ENCODE data around the gene TARM1.
"Not testable (repeated sequence)": the region's sequence is repeated elsewhere in the genome, so short reads cannot be mapped to it uniquely, and the experiment has no call there.

Gene TARM1

GRCh38 chr19:54040003-54040402, 41.2 kb downstream of the TARM1 start:
- no peak for DNase-seq (ENCODE audit: low read depth in 1 of 2, low spot score in 1 of 2)
- TF ChIP-seq JUND (IDR thresholded peaks at IDR 0.05; ENCODE audit: low read depth): no peak
- in situ Hi-C loops (cut with HindIII; ENCODE audit: low pct_unique_long_range_greater_than_20kb, low sequenced_read_pairs): no loop called here

GRCh38 chr19:54036542-54036941, 44.6 kb downstream of the TARM1 start:
- DNase-seq (ENCODE audit: low read depth in 1 of 2, low spot score in 1 of 2); in situ Hi-C loops (cut with HindIII; ENCODE audit: low pct_unique_long_range_greater_than_20kb, low sequenced_read_pairs): not testable (repeated sequence)

- in situ Hi-C loops (cut with HindIII; ENCODE audit: low pct_unique_long_range_greater_than_20kb, low sequenced_read_pairs): no loop called here
- TF ChIP-seq JUND (IDR thresholded peaks at IDR 0.05; ENCODE audit: low read depth): no peak
- DNase-seq (ENCODE audit: low read depth in 1 of 2, low spot score in 1 of 2): no peak
These were observed 45.7 kb downstream of the TARM1 start for GRCh38 chr19:54035215-54036178.

DNA sequence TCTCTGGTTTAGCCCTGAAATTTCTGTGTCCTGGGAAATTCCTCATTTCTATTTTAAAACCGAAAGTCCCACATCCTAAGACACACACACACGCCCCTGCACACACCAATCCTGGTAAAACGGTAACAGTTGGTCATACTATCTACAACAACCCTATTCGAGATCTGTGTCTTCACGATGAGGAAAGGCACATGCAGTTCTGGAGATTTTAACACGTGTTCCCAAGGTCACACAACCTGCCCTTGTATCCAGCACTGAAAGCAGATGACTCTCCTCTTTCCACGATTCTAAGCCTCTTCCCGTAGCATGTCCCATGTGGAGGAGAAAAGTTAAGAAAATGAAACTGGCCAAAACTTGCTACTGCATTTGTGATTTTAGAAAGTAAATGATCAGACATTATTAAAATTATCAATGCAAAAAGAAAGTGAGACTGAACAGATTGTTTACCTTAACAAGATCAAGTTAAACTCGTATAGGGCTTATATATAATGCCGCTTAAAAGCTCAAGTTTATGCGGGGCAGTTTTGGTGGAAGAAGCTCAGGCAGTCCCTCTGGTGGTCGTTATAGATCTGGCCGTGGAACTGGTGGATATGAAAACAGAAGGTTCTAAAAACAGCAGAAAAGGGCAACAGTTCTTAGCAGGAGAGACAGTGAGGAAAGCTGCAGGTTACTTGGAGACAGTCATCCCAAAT, 50.1 kb downstream of the TARM1 start:
- no peak for TF ChIP-seq JUND (IDR thresholded peaks at IDR 0.05; ENCODE audit: low read depth)
- in situ Hi-C loops (cut with HindIII; ENCODE audit: low pct_unique_long_range_greater_than_20kb, low sequenced_read_pairs): no loop called here
- no peak for DNase-seq (ENCODE audit: low read depth in 1 of 2, low spot score in 1 of 2)

DNA sequence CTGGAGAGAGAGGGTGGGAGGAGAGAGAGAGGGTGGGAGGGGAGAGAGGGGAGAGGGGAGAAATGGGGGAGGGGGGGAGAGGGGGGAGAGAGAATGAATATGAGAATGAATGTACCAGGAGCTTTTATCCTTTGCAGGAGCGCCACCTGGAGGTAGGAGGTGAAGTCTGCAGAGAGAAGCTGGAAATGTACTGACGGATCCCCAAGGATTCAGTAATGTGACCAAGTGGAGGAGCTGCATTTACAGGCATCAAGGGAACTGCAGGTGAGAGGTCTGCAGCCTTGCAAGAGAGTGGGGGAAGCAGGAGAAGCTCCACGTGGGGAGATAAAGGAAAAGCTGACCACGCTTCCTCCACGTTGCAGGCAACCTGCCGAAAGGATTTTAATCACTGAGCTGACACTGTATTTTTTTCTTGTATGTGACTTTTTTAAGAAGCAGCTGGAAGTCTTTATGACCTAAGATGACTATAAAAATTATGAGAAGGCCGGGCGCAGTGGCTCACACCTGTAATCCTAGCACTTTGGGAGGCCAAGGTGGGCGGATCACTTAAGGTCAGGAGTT, 51.2 kb downstream of the TARM1 start:
- in situ Hi-C loops (cut with HindIII; ENCODE audit: low pct_unique_long_range_greater_than_20kb, low sequenced_read_pairs): no loop called here
- peak; percentile 33 to 85 for DNase-seq (ENCODE audit: low read depth in 1 of 2, low spot score in 1 of 2)
- TF ChIP-seq JUND (IDR thresholded peaks at IDR 0.05; ENCODE audit: low read depth): no peak

GRCh38 chr19:54029301-54029700, 51.9 kb downstream of the TARM1 start:
- no peak for TF ChIP-seq JUND (IDR thresholded peaks at IDR 0.05; ENCODE audit: low read depth)
- in situ Hi-C loops (cut with HindIII; ENCODE audit: low pct_unique_long_range_greater_than_20kb, low sequenced_read_pairs): no loop called here
- no peak for DNase-seq (ENCODE audit: low read depth in 1 of 2, low spot score in 1 of 2)

DNA sequence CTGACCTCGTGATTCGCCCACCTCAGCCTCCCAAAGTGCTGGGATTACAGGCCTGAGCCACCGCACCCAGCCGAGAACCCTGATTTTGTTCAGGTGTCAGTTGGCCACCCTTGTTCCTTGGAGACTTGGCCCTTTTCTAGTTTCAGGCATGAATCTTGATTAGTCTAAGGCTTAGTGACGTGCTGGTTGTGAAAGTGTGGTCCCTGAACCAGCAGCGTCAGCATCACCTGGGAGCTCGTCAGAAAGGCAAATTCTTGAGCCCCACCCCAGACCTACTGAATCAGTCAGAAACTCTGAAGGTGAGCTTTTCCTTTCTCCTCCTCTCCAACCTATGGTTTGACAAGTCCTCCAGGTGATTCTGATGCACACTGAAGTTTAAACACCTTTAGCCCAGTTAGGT, 54.5 kb downstream of the TARM1 start:
- in situ Hi-C loops (cut with HindIII; ENCODE audit: low pct_unique_long_range_greater_than_20kb, low sequenced_read_pairs): no loop called here
- no peak for TF ChIP-seq JUND (IDR thresholded peaks at IDR 0.05; ENCODE audit: low read depth)
- no peak for DNase-seq (ENCODE audit: low read depth in 1 of 2, low spot score in 1 of 2)

DNA sequence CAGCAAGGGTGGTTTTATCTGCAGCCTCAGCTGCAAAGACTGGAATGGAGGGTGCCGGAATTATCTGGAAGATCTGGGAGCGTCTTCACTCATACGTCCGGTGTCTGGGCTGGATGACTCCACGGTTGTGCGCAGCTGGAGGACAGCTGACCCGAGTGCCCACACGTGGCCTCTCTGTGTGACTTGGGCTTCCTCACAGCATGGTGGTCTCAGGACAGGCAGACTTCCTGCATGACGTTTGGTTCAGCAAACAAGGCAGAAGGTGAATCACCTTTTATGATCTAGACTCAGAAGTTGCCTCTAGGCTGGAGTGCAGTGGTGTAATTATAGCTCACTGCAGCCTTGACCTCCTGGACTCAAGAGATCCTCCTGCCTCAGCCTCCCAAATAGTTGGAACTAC, 56.5 kb downstream of the TARM1 start:
- in situ Hi-C loops (cut with HindIII; ENCODE audit: low pct_unique_long_range_greater_than_20kb, low sequenced_read_pairs): no loop called here
- TF ChIP-seq JUND (IDR thresholded peaks at IDR 0.05; ENCODE audit: low read depth): no peak
- DNase-seq (ENCODE audit: low read depth in 1 of 2, low spot score in 1 of 2): no peak

- TF ChIP-seq JUND (IDR thresholded peaks at IDR 0.05; ENCODE audit: low read depth): no peak
- DNase-seq (ENCODE audit: low read depth in 1 of 2, low spot score in 1 of 2): no peak
- in situ Hi-C loops (cut with HindIII; ENCODE audit: low pct_unique_long_range_greater_than_20kb, low sequenced_read_pairs): no loop called here
These were observed 58.0 kb downstream of the TARM1 start for GRCh38 chr19:54023191-54023590.

DNA sequence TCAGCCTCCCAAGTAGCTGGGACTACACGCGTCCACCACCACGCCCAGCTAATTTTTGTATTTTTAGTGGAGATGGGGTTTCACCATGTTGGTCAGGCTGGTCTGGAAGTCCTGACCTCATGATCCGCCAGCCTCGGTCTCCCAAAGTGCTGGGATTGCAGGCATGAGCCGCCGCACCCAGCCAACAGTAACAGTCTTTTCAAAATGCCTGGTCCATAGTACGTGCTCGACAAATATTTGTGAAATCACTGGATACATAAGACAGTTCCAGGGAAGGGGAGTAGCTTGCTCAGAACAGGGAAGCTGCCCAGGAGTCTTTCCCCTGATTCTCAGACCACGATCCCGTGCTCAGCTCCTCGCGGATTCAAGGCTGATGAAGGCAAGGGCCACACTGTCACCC, 59.2 kb downstream of the TARM1 start:
- in situ Hi-C loops (cut with HindIII; ENCODE audit: low pct_unique_long_range_greater_than_20kb, low sequenced_read_pairs): no loop called here

DNA sequence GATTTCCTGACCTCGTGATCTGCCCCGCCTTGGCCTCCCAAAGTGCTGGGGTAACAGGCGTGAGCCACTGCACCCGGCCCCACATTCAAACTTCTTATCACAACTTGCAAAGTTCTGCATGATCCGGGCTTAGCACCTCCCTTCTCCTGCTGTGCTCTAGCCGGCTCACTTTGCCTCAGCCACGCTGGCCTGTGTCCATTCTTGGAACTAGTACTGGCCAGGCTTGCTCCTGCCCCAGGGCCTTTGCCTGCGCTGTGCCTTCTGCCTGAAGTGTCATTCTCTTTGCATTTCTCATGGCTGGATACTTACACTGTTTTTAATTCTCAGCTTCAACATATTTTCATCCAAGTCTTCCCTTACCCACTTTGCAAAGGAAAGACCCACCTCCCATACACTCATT, 59.8 kb downstream of the TARM1 start:
- in situ Hi-C loops (cut with HindIII; ENCODE audit: low pct_unique_long_range_greater_than_20kb, low sequenced_read_pairs): no loop called here
- no peak for TF ChIP-seq JUND (IDR thresholded peaks at IDR 0.05; ENCODE audit: low read depth)
- DNase-seq (ENCODE audit: low read depth in 1 of 2, low spot score in 1 of 2): no peak

More for the DNA sequence above, 59.2 kb downstream of the TARM1 start:
- no peak for TF ChIP-seq JUND (IDR thresholded peaks at IDR 0.05; ENCODE audit: low read depth)
- DNase-seq (ENCODE audit: low read depth in 1 of 2, low spot score in 1 of 2): no peak
